NK-92 (cell line): Measurements from ENCODE around the gene LPP.

Experiments used
- DNase-seq: peaks from one replicate; lab custom pipeline; 2025; ENCODE audit not compliant: unreplicated experiment; lab: John Stamatoyannopoulos, UW

Gene LPP

GRCh38 chr3:188295876-188296275 is 141.9 kb downstream of the LPP start:
- no peak for DNase-seq

GRCh38 chr3:188296761-188297612 is 143.0 kb downstream of the LPP start:
- DNase-seq: no peak

DNA sequence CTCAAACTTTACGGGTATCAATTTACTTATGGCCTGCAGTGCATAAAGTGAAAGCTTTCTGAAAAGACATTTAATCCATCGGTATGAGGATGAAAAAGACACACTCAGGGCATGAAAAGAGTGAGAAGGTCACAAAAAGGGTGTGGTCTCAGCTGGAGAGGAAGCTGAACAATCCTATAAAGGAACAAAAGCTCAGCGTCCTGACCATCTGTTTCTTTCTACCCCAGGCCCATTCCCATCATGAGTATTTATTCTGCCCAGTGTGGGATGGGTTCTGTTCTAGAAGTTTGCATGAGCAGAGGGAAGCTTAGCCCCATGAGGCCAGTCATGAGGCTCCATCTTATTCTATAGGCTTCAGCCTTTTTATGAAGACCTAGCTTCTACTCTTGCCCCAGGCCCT is 144.6 kb downstream of the LPP start:
- no peak for DNase-seq

GRCh38 chr3:188299068-188299467 is 145.1 kb downstream of the LPP start:
- DNase-seq: no peak

DNA sequence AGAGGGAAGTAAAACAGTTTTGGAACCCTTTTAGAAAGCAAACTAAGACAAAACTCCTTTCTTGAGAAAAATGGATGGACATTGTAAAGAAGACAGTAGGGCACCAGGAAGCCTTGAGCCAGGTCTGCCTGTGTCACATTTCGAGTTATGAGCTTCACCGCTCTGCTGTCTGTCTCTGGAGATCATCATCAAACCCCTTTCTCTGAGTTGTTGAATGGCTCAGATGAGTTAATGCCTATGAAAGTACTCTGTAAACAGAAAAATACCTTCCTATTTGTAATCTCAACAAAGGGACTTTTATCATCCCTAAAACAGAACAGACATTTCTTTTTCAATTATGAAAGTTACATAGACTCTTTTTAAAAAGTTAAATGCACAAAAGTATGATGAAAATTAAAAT is 145.8 kb downstream of the LPP start:
- no peak for DNase-seq

DNA sequence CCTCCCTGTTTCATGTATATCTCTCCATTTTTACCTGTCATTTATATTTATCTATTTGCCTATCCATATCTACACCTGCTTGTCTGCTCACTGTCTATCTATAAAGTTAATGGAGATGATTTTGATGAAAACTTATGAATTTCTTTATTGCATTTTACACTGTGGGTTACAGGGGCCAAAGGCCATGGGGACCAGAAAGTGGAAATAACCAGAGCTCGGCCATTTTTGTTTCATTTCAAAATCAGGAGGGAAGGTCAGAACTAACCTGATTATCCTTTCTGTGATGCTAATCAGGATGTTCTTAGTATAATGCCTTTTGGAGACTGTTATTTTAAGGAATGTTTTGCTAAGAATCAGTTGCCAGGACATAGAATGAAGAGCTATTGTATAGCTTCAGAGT is 147.2 kb downstream of the LPP start:
- DNase-seq: no peak

DNA sequence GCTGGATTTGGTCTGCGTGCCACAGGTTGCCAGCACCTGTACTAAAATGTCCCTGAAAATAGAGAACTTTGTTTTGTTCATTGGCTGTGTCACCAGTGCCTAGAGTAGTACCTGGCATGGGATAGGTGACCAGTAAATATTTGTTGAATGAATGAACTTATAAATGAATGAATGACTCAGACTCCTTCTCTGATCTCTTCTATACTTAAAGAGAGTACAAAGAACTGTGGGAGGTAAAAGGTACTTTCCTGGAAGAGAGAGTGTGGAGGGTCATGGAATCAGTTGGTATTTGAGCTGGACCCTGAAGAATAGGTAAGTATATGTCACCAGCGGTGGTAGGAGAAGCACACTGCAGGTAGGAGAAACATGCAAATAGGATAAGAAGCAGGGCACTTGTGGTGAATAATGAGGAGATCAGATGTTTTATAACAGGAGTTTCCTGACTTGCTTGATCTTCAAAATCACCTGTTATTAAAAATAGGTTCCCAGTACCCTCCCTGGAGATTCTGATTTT is 149.4 kb downstream of the LPP start:
- no peak for DNase-seq

- no peak for DNase-seq
Observed at GRCh38 chr3:188303823-188304222, 149.9 kb downstream of the LPP start.

DNA sequence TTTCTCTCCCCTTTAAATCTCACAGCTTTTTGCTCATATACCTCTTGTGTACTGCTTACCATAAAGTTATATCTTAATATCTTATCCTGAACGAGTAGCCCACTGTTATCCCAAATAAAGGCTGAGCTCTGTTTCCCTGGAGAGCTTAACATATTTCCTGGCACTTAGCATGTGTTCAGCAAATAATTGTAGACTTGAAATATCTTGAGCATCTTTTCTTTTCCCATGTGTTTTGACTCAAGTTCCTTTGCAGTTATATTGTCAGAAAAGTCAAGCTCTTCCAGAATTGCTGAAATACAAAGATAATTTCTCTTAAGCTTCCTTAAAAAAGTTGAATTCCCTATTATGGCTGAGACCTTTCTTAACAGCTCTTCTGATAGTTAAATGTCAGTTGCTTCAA is 150.5 kb downstream of the LPP start:
- DNase-seq: no peak

DNA sequence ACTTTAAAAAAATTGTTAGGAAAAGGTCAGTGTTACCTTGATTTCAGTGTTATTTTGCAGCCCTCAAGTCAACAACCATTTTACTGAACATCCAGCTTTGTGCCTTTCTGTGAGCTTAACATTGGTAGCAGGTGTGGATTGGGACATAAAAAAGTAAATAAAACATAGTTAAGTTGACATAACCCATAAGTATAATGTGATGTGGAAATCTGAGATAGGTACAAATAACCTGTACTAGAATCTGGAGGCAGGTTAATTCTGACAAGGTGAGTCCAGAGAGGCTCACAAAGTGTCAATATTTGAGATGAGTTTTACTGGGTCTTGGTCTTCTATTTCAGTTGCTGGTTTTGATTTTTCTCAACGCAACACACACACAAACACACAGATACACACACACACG is 151.3 kb downstream of the LPP start:
- DNase-seq: no peak

DNA sequence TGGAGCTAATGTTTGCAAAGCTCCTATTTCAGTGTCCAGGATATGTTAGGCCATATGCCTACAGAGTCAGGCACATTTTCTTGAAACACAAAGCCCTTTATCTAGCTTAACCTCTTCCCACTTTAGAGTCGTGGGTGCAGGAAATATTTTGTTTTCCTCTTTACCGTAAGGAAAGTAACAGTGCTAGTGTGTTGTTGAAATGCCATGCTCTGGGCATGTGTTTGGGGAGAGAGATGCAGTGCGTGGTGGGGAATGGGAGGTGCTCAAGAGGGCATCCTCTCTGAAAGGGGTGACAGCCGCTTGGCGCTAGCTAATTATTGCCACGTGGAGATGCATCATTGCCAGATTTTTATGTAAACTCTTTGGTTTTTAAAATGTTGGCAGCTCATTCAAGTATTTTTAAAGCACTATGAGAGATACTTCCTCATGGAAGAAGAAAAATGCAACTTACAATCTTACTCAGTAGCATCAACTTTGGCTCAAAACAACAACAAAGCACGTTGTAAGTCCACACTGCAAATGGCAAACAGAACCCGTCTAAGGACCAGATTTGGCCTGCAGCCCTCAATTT is 152.6 kb downstream of the LPP start:
- DNase-seq: no peak

DNA sequence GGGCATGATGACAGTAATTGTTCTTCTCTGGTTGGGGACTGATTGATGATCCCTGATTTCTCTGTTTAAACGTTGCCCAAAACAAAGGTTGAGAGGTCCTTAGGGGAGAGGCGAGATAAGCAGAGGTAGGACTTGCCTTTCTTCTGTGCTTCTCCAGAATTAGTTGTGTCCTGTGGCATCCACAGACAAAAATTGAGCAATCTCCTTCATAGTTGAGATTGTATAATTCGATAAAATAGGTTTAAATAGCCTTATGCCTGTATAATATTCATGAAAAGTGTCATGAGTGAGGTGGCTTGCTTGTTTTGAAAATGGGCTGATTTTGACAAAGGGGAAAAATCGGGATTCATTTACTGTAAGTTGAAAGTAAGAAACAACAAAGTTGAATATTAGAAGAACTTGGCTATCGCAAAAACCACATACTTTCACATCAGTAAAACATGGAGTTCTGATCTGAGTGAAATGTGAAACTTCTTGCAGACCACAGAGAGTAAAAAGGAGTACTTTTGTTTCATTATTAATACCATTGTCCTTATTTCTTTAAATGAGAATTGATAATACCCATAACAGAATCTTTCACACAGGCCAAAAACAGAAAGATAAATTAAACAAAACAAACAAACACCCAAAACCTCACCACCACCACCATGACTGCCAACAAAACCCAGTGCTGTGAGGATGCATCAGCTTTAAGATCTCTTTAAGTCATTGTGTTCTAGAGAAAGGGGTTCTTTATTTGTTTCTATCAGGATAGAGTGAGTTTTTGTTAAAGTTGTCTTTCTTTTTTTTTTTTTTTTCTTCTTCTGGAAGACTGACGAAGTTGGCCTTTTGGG is 155.7 kb downstream of the LPP start:
- no peak for DNase-seq

GRCh38 chr3:188310270-188310710 is 156.3 kb downstream of the LPP start:
- no peak for DNase-seq

DNA sequence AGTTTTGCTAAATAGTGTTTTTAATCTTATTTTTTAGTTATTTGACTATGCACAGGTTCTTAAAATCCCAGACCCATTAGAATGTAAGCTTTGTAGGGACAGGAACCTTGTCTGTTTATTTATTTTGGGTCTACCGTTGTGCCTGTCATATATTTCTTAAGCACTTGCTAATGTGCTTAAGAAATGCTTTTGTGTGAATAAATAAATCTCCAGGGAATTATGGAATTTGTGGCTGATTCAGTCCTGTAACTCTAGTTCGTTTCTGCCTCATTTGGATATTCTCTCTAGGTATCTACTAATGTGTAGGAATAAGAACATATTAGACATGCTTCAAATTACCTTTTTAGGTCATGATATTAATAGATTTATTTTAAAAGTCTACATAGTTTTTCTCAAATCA is 161.6 kb downstream of the LPP start:
- no peak for DNase-seq

GRCh38 chr3:188316021-188316722 is 162.2 kb downstream of the LPP start:
- DNase-seq: no peak

DNA sequence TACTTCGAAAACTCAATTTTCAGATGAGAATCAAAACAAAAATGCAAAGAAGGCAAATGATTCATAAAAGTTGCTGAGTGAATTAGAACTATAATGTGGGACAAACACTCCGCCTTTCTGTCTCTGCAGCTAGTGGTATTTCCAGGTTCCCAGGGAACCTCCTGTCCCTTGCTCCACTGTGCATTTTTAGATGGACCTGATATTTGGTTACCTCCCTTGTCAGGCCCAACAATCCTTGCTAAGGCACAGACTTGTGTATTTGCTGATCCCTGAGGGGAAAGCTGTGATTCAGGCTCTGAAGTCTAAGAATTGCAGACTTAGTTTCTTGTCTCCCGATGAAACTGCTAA is 162.7 kb downstream of the LPP start:
- DNase-seq: no peak

- no peak for DNase-seq
Observed at GRCh38 chr3:188319569-188319968, 165.6 kb downstream of the LPP start.

DNA sequence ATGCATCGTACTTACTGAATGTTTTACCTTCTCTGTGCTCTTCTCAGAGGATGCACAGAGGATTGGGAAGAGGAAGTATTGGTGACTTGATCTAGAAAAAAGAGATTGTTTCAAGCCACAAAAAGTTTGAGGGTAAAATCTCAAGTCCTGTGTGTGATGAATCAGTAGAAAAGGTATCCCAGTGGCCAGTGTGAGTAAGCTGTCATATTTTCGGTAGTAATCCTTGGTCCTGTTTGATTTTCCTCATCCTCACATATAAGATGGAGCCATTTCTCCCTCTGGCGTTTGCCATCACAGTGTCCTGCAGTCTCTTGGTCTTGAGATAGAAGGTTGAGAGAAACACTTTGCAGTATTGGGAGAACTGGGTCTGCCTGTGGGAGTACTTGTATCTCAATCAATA is 166.8 kb downstream of the LPP start:
- DNase-seq: no peak

DNA sequence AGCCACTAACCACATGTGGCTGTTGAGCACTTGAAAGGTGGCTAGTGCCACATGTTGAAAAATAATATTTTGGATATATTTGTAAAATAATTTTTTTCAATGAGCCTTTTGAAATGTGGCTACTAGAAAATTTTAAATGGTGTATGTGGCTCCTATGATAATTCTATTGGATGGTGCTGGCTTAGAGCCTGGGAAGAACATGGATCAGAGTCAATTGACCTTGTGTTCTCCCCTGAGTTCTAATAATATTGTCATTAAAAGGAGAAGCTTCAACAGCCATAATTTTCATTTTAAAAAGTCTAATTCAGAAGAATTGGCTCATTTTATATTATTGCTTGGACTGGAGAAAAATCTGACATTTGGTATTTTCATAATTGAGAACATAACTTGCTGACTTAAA is 167.3 kb downstream of the LPP start:
- no peak for DNase-seq

DNA sequence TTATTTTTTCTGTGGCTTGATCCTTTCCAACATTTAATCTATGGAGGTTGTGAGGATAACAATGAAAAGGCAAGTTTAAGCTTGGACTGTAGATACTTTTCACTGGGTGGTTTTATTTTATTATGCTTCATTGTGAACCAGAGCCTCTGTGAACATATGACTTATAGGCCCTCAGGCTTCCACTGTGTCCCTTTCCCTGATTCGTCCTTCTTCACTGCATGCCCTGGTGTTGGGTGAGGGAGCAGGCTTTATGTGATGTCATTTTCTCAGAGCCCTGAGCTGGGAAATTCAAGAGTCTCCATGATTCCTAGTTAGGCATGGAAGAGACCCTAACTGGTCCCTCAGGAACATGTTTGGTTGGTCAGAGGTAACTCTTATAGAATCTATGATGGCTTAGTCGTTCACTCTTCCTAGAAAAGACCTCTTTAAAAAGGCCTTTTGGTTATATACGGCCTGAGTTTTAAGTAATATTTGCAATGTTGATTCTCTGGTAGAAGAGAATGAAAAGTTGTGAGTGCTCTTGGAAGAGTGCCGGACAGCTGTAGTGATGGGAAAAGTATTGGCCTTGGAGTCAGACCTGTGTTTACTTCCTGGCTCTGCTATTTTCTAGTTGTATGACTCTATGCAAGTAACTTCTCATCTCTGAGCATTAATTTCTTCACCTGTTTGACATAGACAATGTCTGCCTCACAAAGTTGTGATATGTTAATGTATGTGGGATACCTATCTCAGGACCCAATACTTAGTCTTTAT is 168.4 kb downstream of the LPP start:
- DNase-seq: no peak
